NOMO-1 treated with DMSO at 0.1 percent for 48 hours (cell line): Measurements from ENCODE around the gene ADORA2A.

Experiments
- DNase-seq: peaks from one replicate; lab custom pipeline; 2025; ENCODE audit not compliant: unreplicated experiment; lab: John Stamatoyannopoulos, UW

The ADORA2A gene

DNA sequence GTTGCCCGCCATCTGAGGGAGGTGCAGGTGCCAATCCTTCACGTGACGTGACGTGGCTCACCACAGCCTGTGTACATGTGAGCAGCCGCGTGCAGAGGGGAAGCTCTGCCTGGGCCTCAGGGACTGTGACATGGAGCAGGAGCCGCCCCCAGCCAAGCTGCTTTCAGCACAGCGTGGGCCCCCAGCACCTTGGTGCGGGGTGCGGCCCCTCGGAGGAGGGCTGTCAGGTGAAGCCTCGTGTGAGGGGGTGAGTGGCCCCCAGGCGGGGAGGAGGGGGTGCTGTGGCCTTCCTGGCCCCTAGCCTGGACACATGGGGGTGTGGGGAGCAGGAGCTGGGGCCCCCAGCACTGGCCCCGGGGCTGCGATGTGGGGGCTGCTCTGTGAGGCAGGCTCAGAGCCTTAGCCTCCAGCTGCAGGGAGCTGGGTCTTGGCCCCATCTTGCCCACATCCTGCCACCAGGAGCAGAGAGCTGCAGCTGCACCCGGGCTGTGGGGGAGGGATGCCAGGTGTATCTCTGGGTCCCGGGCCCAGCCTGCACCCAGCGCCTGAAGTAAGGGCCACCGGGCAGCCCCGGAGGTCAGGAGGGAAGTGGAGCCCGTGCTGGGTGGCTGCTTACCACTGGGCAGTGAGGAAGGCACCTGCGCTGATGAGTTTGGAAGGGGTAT lies at the start of gene ADORA2A:
ADORA2A (plus strand) TSS at position 100 of the 665 bp plus-strand sequence. CDS start 5,806 bp downstream, outside the sequence.
- no peak for DNase-seq

DNA sequence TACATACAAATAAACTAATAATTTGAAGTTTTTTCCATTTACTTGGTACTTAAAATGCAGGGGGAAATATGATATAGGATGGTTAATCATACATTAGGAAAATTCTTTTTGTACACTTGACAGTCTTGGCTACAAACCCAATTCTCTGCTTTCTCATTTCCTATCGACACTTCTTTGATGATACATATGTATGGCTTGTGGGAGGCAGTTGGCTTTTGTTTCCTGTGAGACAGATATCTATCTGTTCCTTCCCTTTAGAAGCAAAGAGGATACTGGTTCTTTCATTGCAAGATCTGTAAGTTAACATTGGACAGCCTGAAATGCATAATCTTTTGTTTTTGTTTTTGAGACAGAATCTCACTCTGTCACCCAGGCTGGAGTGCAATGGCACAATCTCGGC lies 47.9 kb upstream of the ADORA2A start:
- DNase-seq: no peak

- DNase-seq: no peak
These were observed 47.0 kb upstream of the ADORA2A start for GRCh38 chr22:24380220-24380904.

- DNase-seq: no peak
These were observed 46.5 kb upstream of the ADORA2A start for GRCh38 chr22:24380905-24381230.

GRCh38 chr22:24383061-24383460 lies 44.3 kb upstream of the ADORA2A start:
- DNase-seq: no peak

- DNase-seq: peak; percentile 41
These were observed 43.3 kb upstream of the ADORA2A start for GRCh38 chr22:24384131-24384530.

DNA sequence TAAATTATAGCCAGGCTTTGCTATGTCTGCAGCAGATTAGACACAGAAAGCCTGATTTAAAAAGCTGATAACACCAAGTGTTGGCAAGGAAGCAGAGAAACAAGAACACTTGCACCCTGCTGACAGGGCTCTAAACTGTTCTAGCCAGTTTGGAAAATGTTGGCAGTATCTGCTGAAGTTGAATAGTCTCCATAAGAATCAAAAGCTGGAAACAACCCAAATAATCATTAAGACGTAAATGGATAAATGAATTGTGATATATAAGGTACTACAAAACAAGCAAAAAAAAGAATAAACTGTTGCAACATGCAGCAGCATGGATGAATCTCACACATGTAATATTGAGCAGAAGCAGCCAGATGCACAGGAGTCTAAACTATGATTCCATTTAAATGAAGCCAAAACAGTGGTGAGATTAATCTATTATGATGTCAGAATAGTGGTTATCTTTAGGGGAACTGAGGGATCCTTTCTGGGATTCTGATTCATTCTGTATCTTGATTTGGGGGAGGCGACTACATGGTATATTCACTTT lies 40.4 kb upstream of the ADORA2A start:
- no peak for DNase-seq

DNA sequence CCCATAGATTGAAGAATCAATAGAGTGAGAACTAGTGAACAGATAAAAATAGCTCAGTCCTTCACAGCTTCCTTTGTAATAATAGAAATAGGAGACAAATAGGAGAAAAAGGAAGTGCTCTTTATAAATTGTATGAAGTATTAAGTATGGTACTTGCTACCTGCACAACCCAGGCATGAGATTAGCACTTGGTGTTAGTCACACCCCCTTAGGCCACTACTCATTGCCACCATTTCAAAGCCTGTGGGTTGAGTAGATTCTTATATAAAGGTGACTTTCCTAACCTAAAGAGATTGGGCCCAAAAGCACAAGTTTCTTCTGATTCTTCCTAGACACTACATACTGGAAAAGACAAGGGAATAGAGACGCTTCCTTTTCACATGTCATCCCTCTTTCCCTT lies 37.7 kb upstream of the ADORA2A start:
- DNase-seq: no peak

GRCh38 chr22:24390156-24390555 lies 37.2 kb upstream of the ADORA2A start:
- no peak for DNase-seq

GRCh38 chr22:24390576-24390975 lies 36.8 kb upstream of the ADORA2A start:
- no peak for DNase-seq

- DNase-seq: no peak
These were observed 35.6 kb upstream of the ADORA2A start for GRCh38 chr22:24391836-24392217.

DNA sequence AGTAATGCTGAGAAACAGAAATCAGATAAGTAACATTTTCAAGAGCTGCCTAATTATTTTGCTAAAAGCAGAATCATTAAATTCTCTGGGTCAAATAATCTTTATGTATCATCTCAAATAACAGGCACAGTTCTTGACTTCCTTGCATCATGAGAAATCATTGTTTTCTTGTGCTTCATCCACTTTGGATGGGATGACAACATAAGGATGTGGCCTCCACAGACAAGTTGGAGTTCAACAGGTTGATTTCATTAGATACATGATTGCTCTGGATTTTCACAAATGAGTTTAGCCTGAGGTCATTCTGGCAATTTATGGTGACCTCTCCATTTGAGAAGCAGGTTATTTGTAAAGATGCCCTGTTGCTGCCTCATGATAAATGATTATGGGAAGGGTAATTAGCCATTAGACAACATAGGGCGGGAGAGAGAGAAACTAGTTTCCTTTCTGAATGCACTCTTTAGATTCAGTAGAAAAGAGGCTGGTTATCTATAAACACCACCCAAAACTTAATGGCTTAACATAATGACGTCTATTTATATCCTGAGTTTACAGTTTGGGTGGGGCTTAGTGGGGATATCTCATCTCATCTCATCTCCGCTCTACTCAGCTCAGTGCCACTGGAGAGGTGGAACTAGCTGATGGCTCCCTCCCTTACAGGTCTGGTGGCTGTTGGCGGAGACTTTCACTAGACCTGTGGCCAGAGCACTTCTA lies 35.0 kb upstream of the ADORA2A start:
- DNase-seq: no peak

DNA sequence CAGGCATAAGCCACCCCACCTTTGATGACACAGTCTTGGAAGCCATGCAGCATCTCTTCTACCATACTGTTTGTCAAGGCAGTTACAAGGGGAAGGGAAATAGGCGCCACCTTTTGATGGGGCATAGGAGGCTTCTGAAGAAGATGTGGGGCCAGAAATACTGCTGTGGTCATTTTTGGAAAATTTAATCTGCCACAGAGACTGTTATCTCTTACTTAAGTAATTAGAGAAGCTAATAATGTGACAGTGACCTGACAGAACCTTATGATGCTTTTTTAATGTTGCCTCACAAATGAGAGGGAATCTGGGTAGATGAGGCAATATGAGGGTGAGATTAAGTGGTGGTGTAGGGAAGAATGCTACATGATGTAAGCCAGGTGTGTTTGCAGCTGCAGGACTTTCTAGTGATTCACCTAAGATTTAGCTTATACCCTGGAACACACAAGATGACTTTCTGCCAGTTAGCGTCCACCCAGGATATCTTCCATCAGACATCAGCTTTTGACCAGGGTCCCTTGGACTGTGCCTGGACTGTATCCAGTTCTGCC lies 34.3 kb upstream of the ADORA2A start:
- DNase-seq: no peak

DNA sequence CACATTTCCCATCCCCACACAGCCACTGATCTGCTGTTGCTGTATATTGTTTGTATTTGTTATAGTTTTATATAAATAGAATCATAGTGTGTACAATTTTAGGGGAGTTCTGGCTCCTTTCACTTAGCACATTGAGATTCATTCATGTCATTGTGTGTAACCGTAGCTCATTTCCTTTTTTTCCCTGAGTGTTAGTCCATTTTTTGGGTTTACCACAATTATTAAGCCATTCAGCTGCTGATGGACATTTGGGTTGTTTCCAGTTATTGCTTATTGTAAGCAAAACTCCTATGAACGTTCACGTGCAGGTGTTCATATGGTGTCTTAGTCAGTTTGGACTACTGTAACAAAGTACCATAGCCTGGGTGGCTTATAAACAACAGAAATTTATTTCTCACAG lies 33.6 kb upstream of the ADORA2A start:
- DNase-seq: no peak

DNA sequence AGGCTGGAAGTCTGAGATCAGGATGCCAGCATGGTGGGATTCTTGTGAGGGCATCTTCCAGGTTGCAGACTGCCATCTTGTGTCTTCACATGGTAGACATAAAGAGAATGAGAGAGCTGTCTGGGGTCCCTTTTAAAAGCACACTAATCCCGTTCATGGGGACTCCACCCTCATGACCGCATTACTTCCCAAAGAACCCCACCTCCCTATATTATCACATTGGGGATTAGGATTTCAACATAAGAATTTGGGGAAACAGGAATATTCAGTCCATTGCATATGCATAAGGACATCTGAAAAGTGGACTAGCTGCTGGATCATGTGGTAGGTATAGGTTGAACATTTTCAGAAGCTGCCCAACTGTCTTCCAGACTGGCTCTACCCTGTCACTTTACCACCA lies 33.1 kb upstream of the ADORA2A start:
- DNase-seq: no peak

DNA sequence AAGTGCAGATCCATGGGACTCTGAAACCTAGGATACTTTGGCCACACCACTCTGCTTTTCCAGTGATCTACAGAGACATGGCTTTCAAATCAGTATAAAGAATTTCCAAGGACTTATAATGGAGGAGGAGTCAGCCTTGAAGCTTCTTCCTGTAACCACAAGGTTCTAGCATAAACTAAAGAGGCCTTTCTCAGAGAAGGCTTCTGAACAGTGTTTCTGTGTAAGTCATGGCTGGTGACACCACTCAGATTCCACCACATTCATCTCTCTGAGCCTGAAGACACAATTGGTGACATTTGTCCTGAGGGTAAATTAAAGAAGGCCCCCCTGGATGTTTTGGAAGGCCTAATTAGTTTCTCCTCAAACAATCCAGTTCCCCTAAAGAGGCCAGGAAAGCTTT lies 29.0 kb upstream of the ADORA2A start:
- no peak for DNase-seq

GRCh38 chr22:24400034-24400725 lies 27.2 kb upstream of the ADORA2A start:
- no peak for DNase-seq

GRCh38 chr22:24400726-24401596 lies 26.4 kb upstream of the ADORA2A start:
- DNase-seq: peak; percentile 19

DNA sequence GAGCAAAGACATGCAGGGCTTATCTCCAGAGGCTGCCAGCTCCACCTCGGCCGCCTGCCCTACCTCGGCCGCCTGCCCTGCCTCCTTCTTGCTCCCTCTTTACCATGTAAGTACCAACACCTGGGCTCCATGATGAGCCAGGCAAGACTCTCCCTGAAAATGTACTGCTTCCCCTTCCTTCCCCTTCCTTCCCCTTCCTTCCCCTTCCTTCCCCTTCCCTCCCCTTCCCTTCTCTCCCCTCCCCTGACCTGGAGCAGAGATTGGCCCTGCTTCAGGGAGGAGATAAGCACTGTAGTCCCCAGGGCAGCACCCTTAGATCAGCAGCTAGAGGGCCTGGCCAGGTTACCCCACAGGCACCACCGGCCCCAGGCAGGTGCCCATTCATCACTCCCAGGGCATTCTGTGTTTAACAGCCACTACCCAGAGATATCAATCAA lies 25.4 kb upstream of the ADORA2A start:
- no peak for DNase-seq
